ENCODE measurements around the gene OR5B2. TPM values are rescaled to one million over a fixed set of nuclear protein-coding genes. Genes with fewer than 3 reads are reported as not detected.

Gene OR5B2
- not detected for total RNA-seq
- long read RNA-seq, result 0 reads

DNA sequence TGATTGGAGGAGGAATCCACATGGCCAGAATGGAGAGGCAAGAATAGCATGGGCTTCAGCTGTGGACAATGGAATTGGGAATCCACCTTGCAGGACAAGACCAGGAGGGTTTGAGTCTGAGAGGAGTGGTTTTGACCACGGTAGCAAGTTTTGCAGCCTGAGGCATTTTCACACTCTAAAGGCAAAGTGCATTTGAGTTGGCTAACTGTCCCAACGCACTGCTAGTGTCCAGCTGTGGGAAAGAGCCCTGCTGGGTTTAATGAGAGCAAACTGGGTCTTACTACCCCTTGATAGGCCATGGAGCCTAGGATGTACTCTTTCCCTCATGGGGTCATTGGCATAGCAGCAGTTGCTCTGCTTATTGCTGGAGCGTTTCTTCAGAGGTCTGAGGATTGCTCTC is at the start of gene OR5B2:
OR5B2 (minus strand) TSS at position 101 of the 400 bp plus-strand sequence. CDS start 4,860 bp downstream, outside the sequence.
- no peak for DNase-seq
- no peak within 1 kb of the TSS for H3K27ac ChIP-seq (replicated peaks)
- no peaks in the 10 kb centered on the region for H3K4me1 ChIP-seq
- H3K36me3 ChIP-seq, result no peaks in the 10 kb centered on the region
- no peaks in the 10 kb centered on the region for H3K27me3 ChIP-seq (ENCODE audit: low read depth)
- no peak within 1 kb of the TSS for H3K4me3 ChIP-seq
- peaks cover 27% of the 10 kb centered on the region for H3K9me3 ChIP-seq (replicated peaks)
- intact Hi-C loops (cut with micrococcal nuclease), result no loop called here
- TF ChIP-seq, protein P1, sequence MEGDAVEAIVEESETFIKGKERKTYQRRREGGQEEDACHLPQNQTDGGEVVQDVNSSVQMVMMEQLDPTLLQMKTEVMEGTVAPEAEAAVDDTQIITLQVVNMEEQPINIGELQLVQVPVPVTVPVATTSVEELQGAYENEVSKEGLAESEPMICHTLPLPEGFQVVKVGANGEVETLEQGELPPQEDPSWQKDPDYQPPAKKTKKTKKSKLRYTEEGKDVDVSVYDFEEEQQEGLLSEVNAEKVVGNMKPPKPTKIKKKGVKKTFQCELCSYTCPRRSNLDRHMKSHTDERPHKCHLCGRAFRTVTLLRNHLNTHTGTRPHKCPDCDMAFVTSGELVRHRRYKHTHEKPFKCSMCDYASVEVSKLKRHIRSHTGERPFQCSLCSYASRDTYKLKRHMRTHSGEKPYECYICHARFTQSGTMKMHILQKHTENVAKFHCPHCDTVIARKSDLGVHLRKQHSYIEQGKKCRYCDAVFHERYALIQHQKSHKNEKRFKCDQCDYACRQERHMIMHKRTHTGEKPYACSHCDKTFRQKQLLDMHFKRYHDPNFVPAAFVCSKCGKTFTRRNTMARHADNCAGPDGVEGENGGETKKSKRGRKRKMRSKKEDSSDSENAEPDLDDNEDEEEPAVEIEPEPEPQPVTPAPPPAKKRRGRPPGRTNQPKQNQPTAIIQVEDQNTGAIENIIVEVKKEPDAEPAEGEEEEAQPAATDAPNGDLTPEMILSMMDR (IDR thresholded peaks at IDR 0.05; ENCODE audit: borderline replicate concordance), result no peak

DNA sequence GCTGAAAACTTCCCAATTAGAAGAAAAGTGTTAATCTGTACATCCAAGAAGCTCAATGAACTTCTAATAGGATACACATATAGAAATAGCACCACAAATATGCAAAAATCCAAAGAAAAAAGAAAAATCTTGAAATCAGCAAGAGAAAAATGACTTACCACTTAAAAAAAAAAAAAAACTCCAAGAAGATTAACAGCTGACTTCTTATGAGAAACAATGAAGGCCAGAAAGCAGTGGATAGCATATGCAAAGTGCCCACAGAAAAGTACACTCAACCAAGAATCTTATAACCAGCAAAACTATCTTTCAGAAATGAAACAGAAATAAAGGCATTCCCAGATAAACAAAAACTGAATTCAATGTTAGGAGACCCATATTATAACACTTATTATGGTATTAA is 44.0 kb upstream of the OR5B2 start:
- H3K36me3 ChIP-seq, result no peaks in the 10 kb centered on the region
- intact Hi-C loops (cut with micrococcal nuclease), result no loop called here
- peaks cover 41% of the 10 kb centered on the region for H3K9me3 ChIP-seq (replicated peaks)
- TF ChIP-seq, protein P1 (IDR thresholded peaks at IDR 0.05; ENCODE audit: borderline replicate concordance), result no peak
- DNase-seq, result no peak
- H3K4me3 ChIP-seq, result no peak overlapping the region
- no peaks in the 10 kb centered on the region for H3K4me1 ChIP-seq
- H3K27me3 ChIP-seq (ENCODE audit: low read depth), result no peaks in the 10 kb centered on the region
- H3K27ac ChIP-seq (replicated peaks), result no peak overlapping the region

DNA sequence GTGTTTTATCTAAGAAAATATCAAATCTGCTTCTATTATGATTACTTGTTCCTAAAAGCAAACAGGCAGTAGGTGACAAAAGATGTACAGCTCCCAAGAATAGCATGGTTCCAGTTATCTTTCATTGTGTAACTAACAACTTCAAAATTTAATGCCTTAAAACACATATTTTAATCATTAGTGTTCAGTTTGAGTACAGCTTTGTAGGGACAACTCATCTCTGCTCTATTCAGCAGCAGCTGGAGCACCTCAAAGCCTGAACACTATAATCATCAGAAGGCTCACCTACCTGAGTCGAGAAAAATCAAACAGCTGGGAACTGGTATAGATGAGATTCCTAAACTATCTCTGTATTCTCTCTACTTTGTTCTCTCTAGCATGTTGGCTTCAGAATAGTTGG is 38.4 kb upstream of the OR5B2 start:
- H3K4me3 ChIP-seq, result no peak overlapping the region
- TF ChIP-seq, protein P1 (IDR thresholded peaks at IDR 0.05; ENCODE audit: borderline replicate concordance), result no peak
- DNase-seq, result no peak
- no peak overlapping the region for H3K27ac ChIP-seq (replicated peaks)
- intact Hi-C loops (cut with micrococcal nuclease), result no loop called here
- no peaks in the 10 kb centered on the region for H3K4me1 ChIP-seq
- peaks cover 26% of the 10 kb centered on the region for H3K9me3 ChIP-seq (replicated peaks)
- no peaks in the 10 kb centered on the region for H3K36me3 ChIP-seq
- H3K27me3 ChIP-seq (ENCODE audit: low read depth), result no peaks in the 10 kb centered on the region

DNA sequence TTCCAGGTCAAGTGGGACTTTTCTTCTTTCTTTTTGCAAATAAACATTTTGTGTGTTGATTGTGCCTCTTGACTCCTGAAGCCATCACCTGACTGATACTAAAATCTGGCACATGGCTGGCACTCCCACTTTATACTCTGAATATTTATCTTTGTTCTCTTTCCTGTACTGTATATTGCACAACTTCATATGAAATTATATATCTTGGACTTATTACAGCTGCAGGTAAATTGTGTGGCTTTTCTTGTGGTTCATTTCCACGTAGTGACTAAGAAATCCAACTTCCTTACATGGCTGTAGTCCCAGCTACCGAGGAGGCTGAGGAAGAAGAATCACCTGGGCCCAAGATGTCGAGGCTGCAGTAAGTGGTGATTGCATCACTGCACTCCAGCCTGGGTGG is 37.8 kb upstream of the OR5B2 start:
- intact Hi-C loops (cut with micrococcal nuclease), result no loop called here
- no peaks in the 10 kb centered on the region for H3K27me3 ChIP-seq (ENCODE audit: low read depth)
- H3K4me1 ChIP-seq, result no peaks in the 10 kb centered on the region
- H3K9me3 ChIP-seq (replicated peaks), result peaks cover 26% of the 10 kb centered on the region
- no peak overlapping the region for H3K4me3 ChIP-seq
- H3K27ac ChIP-seq (replicated peaks), result no peak overlapping the region
- TF ChIP-seq, protein P1 (IDR thresholded peaks at IDR 0.05; ENCODE audit: borderline replicate concordance), result no peak
- H3K36me3 ChIP-seq, result no peaks in the 10 kb centered on the region
- DNase-seq, result no peak

DNA sequence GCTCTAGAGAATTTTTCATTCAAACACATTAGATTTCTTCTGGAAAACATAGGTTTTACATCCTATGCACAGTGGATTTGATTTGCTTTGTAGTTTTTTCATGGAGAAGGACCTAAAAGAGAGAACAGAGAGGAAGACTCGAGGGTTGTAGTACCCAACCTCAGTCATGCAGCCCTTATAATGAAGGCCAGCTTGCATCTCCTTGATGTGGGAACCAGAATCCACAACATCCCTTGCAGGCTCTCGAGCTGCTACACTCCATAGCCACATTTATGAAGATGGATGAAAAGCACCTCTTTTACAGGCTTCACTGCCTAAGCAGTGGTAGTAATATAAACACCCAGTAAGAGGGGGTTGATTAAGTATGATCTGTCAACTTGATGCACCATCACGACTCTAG is 23.7 kb upstream of the OR5B2 start:
- no peak overlapping the region for H3K27ac ChIP-seq (replicated peaks)
- intact Hi-C loops (cut with micrococcal nuclease), result no loop called here
- TF ChIP-seq, protein P1 (IDR thresholded peaks at IDR 0.05; ENCODE audit: borderline replicate concordance), result no peak
- H3K4me3 ChIP-seq, result no peak overlapping the region
- no peaks in the 10 kb centered on the region for H3K36me3 ChIP-seq
- H3K27me3 ChIP-seq (ENCODE audit: low read depth), result no peaks in the 10 kb centered on the region
- peaks cover 46% of the 10 kb centered on the region for H3K9me3 ChIP-seq (replicated peaks)
- H3K4me1 ChIP-seq, result no peaks in the 10 kb centered on the region
- DNase-seq, result no peak

DNA sequence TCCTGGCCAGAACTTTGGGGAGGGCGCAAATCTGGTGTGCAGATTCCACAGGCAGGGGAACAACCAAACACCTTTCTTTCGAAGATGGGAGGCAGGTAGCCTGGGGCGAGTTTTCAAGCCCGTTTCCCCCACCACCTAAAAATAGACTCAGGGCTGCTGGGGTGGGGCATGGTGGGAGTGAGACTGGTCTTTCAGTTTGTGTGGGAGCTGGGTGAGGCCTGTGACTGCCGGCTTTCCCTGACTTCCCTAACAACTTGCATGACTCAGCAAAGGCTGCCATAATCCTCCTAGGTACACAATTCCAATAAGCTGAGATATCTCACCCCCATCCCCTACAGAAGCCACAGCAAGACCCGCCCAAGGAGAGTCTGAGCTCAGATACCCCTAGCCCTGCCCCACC is 18.4 kb upstream of the OR5B2 start:
- no peak for DNase-seq
- peaks cover 69% of the 10 kb centered on the region for H3K9me3 ChIP-seq (replicated peaks)
- H3K27me3 ChIP-seq (ENCODE audit: low read depth), result no peaks in the 10 kb centered on the region
- TF ChIP-seq, protein P1 (IDR thresholded peaks at IDR 0.05; ENCODE audit: borderline replicate concordance), result no peak
- H3K4me1 ChIP-seq, result no peaks in the 10 kb centered on the region
- no peak overlapping the region for H3K4me3 ChIP-seq
- intact Hi-C loops (cut with micrococcal nuclease), result no loop called here
- no peak overlapping the region for H3K27ac ChIP-seq (replicated peaks)
- H3K36me3 ChIP-seq, result no peaks in the 10 kb centered on the region

Data from left ventricle myocardium inferior (tissue), 1 donor.